ENCODE results near the gene GPSM1. TPM values are rescaled to one million over a fixed set of nuclear protein-coding genes. Genes with fewer than 3 reads are reported as not detected.

The GPSM1 gene
- total RNA-seq, 2 donors from 2014 or later, result 55.6 to 58.6 TPM

DNA sequence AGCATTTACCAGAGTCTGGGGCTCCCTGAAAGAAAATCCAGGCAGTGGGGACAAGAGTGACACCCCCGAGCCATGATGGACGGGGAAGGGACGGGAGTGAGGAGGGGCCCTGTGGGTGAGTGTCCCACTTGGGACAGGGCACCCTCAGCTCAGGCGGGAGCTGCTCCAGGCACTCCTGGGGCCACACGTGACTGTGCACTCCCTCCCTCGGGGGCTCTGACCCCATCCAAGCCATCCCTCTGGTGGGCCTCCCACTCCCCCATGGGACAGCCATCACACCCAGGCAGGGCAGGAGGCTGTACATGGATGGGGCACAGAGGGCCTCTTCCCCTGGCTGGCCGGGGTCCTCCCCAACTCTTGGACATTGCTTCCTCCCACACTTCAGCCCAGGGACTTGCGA, 49.1 kb downstream of the GPSM1 start:
- DNase-seq (no peak), ATAC-seq (no peak)
- intact Hi-C loops (cut with DNase I), result no loop called here

GRCh38 chr9:136377341-136378169, 50.2 kb downstream of the GPSM1 start:
- intact Hi-C loops (cut with DNase I), result no loop called here
- DNase-seq, result no peak
- no peak for ATAC-seq

GRCh38 chr9:136378170-136379002, 51.0 kb downstream of the GPSM1 start:
- ATAC-seq, result peak in 1 of 2 donors; percentile 5
- DNase-seq, result no peak
- intact Hi-C loops (cut with DNase I), result no loop called here

DNA sequence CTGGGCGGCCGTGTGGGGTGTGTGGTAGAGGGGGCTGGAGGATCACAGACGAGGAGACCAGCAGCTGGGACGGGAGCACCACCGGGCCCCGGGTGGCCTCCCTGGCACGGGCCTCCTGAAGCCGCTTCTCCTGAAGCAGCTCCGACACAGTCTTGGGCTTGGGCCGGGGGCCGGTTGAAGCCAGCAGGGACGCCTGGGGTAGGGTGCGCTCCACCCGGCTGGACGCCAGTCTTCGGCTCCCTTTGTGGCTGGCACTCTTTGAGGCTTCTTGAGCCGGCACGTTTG, 51.6 kb downstream of the GPSM1 start:
- ATAC-seq, result no peak
- intact Hi-C loops (cut with DNase I), result no loop called here
- no peak for DNase-seq

DNA sequence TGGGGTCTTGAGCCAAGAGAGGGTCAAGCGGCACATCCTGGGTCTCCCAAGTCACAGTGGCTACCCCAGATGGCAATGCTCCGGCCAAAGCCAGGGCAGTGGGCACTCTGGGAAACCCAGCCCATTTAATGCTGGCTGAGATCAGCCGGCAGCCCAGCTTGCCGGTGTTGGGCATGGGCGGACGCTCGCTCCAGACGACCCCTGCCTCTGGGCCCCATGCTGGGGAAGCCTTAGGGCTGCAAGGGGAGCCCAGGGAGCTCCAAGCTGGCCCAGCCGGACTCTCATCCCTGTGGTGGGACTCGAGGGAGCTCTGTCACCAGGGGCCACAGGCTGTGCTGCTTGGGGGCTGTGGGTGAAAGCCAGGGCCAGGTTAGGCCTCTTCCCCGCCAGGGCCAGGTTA, 52.1 kb downstream of the GPSM1 start:
- intact Hi-C loops (cut with DNase I), result no loop called here
- ATAC-seq (no peak), DNase-seq (no peak)

GRCh38 chr9:136379891-136380290, 52.6 kb downstream of the GPSM1 start:
- ATAC-seq, result no peak
- no peak for DNase-seq
- intact Hi-C loops (cut with DNase I), result no loop called here

- DNase-seq (no peak), ATAC-seq (no peak)
- intact Hi-C loops (cut with DNase I), result no loop called here
Observed at GRCh38 chr9:136380381-136380780, 53.0 kb downstream of the GPSM1 start.

- intact Hi-C loops (cut with DNase I), result no loop called here
- peak; percentile 20 to 81 for ATAC-seq
- no peak for DNase-seq
Observed at GRCh38 chr9:136381311-136381710, 54.0 kb downstream of the GPSM1 start.

DNA sequence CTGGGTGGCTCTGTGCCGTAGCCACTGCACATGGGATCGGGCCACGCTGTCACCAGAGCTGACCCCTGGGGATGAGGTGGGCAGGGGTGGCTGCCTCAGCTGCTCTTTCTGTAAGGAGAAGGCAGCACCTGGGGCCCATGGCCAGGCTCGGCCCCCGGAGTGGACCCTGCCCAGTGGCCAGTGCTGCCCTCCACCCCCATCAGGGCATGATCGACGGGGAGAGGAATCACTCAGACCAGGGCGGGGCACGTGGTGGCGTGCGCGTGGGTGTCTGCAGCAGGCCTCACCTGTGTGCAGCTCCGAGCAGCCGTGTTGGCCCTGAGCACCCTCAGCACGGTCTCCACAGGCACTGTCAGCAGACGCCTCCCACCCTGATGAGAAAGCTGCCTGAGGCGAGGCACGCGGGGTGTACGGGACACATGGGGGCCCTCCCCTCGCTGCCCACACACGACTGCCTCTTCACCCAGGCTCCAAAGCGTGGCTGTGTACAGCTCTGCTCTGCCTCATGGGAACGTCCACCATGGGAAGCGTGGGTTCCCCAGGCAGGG, 54.7 kb downstream of the GPSM1 start:
- ATAC-seq (no peak), DNase-seq (no peak)
- intact Hi-C loops (cut with DNase I), result no loop called here

DNA sequence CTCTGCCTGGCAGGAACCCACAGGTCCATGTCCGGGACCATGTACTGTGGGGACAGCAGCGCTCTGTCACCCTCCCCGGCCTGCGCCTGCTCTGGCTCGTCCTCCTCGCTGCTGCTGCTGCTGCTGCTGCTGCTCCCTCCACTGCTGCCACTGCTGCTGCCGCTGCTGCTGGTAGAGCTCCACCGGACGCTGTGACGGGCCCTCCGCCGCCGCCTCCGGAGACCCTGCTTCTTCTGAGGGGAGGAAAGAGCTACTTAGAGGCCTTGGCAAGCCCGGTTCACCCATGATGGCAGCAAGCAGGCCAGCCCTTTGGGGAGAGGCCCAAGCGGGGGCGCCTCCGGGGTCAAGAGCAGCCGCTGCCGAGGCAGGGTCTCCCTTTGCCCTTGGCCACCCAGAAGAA, 56.1 kb downstream of the GPSM1 start:
- no peak for DNase-seq
- intact Hi-C loops (cut with DNase I), result no loop called here
- ATAC-seq, result no peak

GRCh38 chr9:136385015-136385414, 57.7 kb downstream of the GPSM1 start:
- intact Hi-C loops (cut with DNase I), result no loop called here
- DNase-seq (no peak), ATAC-seq (no peak)

- intact Hi-C loops (cut with DNase I), result no loop called here
- DNase-seq (no peak), ATAC-seq (no peak)
Observed at GRCh38 chr9:136386018-136386417, 58.7 kb downstream of the GPSM1 start.

- intact Hi-C loops (cut with DNase I), result no loop called here
- ATAC-seq (no peak), DNase-seq (no peak)
Observed at GRCh38 chr9:136387217-136387616, 59.9 kb downstream of the GPSM1 start.

DNA sequence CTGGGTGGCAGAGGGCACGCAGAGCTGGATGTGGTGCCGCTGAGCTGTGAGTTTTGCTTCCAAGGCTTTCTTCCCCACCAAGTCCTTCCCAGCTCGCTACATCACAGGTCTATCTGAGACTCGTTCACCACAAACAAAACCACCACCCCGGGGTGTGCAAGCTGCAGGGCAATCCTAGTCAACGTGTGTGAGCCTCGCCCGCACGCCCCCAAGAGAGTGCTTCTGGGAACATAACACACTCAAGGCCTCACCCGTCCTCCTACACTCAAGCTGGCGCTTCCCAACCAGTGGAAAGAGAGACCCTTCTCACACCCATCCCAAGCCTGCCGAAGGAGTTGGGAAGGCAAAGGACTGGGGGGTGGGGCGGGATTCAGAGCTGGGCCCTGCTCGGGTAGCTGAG, 62.1 kb downstream of the GPSM1 start:
- no peak for DNase-seq
- intact Hi-C loops (cut with DNase I), result no loop called here
- ATAC-seq, result no peak

DNA sequence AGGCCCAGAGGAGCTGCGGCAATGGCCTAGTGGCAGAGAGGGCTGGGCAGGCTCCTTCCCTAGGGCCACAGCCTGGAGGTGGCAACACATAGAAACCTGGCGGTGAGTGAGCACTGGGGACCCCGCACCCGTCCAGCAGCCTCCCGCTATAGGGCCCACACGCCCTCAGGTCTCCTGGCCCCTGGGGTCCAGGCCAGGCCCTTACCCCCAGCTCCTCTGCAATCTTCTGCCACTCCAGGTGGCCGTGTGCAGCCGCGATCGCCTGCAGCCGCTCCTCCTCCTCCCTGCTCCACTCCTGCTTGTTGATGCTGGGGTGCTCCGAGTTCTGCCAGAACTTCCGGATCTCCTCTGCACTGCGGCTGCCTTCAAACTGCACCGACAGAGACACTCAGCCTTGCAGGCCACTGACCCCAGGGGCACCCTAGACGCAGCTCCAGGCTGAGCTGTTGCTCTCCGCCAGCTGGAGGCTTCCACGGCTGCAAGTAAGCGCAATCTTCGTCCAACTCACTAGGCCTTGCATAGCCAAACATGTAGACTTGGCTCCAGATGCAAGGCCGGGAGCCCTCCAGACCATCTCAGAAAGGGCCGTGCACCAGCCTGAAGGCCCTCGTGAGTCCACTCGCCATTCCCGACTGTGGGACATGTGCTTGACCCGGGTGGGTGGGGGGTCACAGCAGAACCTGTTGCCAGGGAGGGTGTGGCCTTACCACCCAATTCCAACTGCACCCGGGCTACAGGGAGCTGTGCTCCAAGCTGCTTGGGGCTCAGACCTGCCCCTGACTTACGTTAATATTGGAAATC, 64.6 kb downstream of the GPSM1 start:
- peak in 1 of 2 donors; percentile 20 for ATAC-seq
- intact Hi-C loops (cut with DNase I), result no loop called here
- DNase-seq, result no peak

- peak in 1 of 2 donors; percentile 60 for ATAC-seq
- intact Hi-C loops (cut with DNase I), result no loop called here
Observed at GRCh38 chr9:136392538-136393449, 65.5 kb downstream of the GPSM1 start.

DNA sequence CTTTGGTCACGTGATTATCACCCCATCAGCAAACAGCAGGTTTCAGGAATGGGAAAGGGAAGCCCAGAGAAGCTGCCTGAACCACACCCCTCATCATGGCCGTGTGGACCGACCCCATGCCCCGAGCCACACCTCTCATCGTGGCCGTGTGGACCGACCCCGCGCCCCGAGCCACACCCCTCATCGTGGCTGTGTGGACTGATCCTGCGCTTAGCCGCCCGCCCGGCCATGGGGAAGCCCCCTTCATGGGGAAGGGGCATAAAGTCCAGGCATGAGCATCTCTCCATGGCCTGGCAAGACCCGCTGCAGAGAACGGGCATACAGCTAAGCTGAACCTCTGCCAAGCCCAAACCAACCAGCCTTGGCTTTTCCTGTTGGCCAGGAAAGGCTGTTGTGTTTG, 66.2 kb downstream of the GPSM1 start:
- DNase-seq (no peak), ATAC-seq (no peak)
- intact Hi-C loops (cut with DNase I), result no loop called here

More at GRCh38 chr9:136392538-136393449, 65.5 kb downstream of the GPSM1 start:
- DNase-seq, result no peak

- DNase-seq (no peak), ATAC-seq (no peak)
- intact Hi-C loops (cut with DNase I), result no loop called here
Observed at GRCh38 chr9:136394312-136395019, 67.1 kb downstream of the GPSM1 start.
